ENCODE data around the gene NALCN.

NALCN gene

DNA sequence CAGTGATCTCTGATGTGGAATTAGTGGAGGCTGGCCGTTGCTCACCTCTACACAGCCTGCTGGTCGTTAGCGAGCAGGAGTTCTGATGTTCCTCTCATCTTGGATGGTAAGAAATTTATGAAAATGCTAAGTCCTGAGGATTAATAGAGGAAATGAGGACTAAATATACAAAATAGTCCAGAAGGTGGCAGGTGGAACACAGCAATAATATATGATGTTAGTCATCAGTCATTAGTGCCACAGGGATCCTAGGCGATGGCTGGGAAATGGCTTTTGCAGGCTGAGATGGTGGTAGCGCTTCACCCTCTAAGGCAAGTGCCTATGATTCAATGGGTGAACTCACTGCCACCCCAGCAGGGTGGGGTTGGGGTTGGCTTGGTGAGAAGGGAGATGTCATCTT is 403.1 kb downstream of the NALCN start:
- DNase-seq, result no peak

DNA sequence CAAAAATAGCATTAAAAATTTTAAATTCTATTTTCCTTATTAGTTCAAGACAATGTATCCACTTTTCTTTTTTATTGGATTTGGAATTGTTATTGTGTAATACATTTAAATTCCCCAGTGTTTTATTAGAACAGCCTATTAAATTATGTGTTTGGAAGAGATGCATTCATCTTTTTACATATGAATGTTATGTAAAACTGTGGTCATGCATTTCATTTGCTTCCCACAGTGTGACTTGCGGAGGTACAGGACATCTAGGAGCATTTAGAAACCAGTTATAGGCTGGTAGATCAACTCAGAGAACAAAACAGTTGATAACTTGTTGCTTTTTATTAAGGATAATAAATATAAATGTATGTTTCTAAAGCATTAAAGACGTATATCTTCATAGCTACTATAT is 406.2 kb downstream of the NALCN start:
- DNase-seq, result no peak

- no peak for DNase-seq
These were observed 409.1 kb downstream of the NALCN start for GRCh38 chr13:101007245-101007644.
